C1 segment of cervical spinal cord (tissue), 14 donors: ENCODE data around the gene THY1.
A peak's percentile ranks its signal among the peaks of the same experiment; 100 is the strongest.
"Not testable (repeated sequence)": the region's sequence is repeated elsewhere in the genome, so short reads cannot be mapped to it uniquely, and the experiment has no call there.

Experiments
- DNase-seq, 14 donors: peaks; one replicate each; lab custom pipeline; 2025; lab: John Stamatoyannopoulos, UW

THY1 gene

DNA sequence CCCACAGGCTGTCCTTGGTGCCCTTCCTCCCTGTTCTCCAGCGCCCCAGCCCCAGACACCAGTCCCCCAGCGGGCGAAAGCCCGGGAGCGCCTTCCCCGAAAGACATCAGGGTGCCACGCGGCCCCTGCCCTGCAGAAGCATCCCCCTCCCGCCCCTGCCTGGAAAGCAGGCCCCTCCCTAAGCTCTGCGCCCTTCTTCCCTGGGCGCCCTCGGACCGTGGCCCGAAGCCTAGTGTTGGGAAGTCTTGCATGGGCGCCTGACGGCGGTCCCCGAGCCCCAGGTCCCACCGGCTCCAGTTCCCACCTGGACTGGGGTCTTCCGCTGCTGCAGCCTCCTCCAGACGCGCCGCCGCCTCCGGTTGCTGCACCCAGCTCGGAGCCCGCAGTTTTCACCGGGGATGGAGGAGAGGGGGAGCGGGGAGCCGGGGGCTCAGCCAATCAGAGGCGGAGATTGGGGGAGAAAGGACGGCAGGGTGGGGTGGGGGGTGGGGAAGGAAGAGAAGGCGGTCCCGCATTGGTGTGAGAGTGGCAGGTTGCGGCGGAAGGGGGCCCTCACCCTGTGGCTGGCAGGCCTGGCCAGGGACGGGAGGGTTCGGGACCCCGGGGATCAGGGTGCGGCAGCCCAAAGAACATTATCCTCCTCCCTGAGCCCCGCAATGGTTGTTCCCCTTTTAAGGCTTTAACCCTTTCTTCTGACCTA is at the start of gene THY1:
TSS of gene THY1 (minus strand) at position 364 of the 700 bp plus-strand sequence. CDS start 2,267 bp downstream, outside the sequence.
- peak in 3 of 14 donors; percentile 6 to 84 (median 17) for DNase-seq

- no peak for DNase-seq
Measured at GRCh38 chr11:119472186-119472855, 49.3 kb upstream of the THY1 start.

DNA sequence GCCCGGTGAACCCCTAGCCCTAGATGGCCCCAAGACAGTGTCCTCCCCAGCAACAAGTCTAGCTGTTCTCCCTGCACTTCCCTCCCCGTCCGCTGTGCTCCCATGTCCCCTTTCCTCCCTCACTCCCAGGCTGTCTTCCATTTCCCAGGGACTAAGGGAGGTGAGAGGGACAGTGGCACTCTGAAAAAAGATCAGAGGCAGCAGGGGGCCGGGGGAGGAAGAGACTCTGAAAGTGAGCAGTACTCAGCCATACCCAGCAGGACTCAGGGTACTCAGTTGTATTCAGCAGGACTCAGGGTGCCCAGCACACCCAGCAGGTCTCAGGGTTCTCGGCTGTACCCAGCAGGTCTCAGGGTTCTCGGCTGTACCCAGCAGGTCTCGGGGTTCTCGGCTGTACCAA is 48.4 kb upstream of the THY1 start:
- DNase-seq = no peak

DNA sequence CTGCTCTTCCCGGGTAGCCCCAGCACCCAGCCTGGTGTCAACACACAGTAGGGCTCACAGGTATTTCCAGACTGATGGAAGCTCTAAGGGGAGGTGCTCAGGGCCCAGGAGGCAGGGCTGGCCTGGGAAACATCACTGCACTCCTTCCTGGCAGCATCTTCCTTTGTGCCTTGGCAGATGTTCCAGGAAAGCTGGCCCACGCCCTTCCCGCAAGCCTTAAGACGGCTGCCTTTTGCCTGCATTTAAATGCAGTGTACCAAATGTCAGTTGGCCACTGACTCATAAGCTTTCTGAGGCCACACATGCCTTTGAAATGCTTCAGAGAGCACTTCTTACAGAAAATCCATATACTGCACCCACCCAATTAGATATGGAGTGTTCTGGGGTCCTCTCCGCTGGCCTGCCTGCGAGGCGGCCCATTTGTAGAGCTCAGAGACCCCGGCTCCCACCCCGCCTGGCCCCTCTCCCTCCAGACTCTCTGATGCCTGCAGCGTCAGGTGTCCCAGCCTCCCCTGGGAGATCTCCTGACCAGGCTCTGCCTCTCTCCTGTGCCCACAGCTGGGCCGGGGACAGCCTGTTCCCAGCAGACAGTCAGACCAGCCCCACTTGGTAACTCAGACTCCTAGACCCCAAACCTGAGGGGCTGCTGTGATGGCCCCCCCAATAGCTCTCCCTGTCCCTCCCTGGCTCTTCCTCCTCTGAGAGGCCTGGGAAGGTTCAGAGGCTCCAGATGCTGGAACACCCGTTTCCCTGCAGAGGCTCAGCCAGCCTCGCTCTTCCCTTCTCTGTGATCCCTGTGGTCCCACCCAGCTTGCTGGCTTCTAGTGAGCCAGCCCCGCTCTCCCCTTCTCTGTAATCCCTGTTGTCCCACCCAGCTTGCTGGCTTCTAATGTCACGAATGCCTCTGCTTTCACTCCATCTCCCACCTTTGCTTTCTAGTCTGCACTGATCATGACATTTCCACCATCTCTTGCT is 47.6 kb upstream of the THY1 start:
- peak in 1 of 14 donors; percentile 31 for DNase-seq

- no peak for DNase-seq
Measured at GRCh38 chr11:119469506-119469905, 46.5 kb upstream of the THY1 start.

DNA sequence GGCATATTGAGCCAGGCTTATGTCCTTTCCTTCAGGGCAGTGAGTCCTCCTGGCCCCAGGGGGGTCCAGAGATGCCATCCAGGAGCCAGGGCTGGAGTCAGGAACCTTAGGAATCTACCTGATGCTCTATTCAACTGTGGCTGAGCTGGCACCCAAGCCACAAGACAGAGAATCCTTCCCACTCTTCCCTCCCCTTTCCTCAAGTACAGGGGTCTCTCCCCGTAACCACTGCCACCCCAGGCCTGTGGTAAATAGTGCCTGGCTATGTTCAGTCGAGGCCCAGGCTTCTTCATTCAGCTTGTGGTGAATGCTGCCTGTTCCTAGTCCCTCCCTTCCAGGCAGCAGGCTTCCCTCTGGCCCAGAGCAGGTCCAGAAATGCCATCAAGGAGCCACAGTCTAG is 45.5 kb upstream of the THY1 start:
- no peak for DNase-seq

DNA sequence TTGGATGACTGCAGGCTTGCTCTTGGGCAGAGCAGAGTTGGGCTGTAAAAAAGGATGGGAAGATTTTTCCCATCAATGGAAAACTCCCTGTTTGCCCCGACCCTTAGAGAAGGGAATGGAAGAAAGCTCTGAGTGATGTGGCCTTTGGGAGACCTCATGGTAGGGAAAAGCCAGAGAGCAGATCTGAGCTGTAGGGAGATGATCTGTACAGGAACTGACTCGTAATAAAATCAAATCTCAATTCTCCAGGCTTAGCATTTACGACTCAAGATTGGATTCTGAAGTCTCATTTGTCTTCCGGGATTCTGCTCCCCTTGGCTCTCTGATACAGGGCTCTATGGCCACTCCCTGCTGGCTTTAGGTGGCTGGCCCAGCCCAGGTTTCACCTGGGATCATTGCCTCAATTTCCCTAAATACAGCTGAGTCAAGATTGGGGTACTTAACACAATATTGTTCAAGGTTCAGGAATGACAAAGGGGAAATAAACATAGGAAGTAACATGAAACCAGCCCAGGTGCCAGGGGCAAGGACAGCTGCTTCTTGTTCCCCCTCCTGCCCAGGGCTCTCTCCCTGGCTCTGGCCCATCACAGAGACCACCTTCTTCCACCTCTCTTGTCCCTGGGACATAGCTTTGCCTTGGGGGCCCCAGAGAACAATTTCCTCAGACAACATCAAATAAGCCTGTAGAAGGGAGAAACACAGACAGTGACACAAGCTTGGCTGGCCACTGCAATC is 38.4 kb upstream of the THY1 start:
- no peak for DNase-seq

GRCh38 chr11:119460582-119460981 is 37.6 kb upstream of the THY1 start:
- DNase-seq = no peak

DNA sequence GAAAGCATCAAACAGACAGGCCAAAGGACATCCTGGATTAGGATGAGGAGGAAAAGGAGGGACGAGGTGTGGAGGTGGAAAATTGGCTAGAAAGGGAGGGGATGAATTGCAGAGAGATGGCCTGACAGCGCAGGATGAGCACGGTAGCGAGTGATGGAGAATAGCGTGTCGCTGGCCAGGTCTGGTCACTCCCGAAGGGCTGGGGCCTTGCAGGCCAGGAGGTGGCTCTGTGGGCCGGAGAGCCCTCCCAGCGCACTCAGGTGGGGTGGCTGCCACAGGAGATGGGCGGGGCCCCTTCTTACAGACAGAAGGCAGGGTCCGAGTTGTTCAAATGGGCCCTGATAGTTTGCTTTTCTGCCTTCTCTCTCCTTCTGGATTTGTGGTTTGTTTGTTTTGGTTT is 37.1 kb upstream of the THY1 start:
- no peak for DNase-seq

- no peak for DNase-seq
Measured at GRCh38 chr11:119459293-119459976, 36.5 kb upstream of the THY1 start.

DNA sequence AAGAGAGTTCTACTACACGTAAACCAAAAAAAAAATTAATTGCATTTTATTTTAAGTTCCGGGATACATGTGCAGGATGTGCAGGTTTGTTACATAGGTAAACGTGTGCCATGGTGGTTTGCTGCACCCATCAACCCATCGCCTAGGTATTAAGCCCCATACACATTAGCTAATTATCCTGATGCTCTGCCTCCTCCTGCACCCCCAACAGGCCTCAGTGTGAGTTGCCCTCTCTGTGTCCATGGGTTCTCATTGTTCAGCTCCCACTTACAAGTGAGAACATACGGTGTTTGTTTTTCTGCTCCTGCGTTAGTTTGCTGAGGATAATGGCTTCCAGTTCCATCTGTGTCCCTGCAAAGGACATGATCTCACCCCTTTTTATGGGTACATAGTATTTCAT is 32.7 kb upstream of the THY1 start:
- not testable (repeated sequence) for DNase-seq

DNA sequence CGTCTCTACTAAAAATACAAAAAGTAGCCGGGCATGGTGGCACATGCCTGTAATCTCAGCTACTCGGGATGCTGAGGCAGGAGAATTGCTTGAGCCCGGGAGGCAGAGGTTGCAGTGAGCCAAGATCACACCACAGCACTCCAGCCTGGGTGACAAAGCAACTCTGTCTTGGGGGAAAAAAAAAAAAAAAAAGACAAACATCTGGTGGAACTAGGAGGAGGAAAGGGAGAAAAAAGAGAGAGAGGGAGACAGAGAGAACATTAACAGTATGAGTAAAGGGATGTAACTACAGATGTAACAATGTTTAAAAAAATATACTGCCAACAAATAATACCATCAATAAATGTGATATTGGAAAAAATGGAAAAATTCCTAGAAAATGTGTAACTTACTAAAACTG is 32.3 kb upstream of the THY1 start:
- not testable (repeated sequence) for DNase-seq

GRCh38 chr11:119453881-119454280 is 30.9 kb upstream of the THY1 start:
- DNase-seq = no peak

DNA sequence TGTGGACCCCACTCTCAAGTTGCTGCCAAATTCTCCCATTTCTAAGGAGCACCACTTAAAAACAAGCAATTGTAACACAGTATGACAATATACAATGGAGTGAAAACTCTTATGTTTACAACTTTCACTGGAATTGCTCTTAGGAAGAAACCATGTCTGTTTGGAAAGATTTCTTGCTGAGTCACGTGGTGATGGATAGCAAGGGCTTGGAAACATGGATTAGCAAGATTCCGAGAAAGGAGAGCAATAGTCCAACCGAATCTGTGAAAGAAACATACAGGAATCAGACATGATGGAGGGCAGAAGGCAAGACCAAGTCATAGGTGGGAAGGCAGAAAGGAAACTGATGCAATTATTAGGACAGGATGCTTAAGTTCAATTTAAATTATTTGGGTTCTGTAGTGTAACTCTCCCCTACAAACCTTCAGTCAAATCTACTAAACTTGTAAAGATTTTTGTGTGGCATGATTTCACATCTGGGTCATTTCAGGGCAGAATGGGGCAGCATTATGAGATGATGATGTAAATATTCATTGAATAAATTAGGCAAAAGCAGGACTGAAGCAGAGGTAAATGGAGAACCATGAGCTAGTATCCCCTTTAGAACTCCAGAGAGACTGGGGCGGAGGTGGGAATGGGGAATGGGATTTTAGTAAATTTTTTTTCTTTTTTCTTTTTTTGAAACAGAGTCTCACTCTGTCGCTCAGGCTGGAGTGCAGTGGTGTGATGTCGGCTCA is 27.8 kb upstream of the THY1 start:
- no peak for DNase-seq

- DNase-seq = no peak
Measured at GRCh38 chr11:119449498-119449897, 26.5 kb upstream of the THY1 start.

GRCh38 chr11:119448380-119448779 is 25.4 kb upstream of the THY1 start:
- DNase-seq = no peak

- DNase-seq = no peak
Measured at GRCh38 chr11:119447664-119448242, 24.8 kb upstream of the THY1 start.

- DNase-seq = no peak
Measured at GRCh38 chr11:119446871-119447663, 24.1 kb upstream of the THY1 start.

GRCh38 chr11:119446434-119446833 is 23.5 kb upstream of the THY1 start:
- DNase-seq = no peak
